Heart left ventricle (tissue), 16 donors: ENCODE measurements around the gene OSBPL9. TPM values are rescaled to one million over a fixed set of nuclear protein-coding genes. Genes with fewer than 3 reads are reported as not detected.

Experiments
- ATAC-seq, 4 donors: fragments of 200-7000 bp; cut with Tn5 transposase; one replicate each; pipeline ENCODE4 v1.9.1; 2020 to 2022; ENCODE audit warnings: moderate library complexity in 4 of 4, mild to moderate bottlenecking in 3 of 4, moderate number of reproducible peaks in 1 of 4
- DNase-seq, 5 donors: peaks; one replicate each; pipeline ENCODE4 v3.0.0-alpha.2; 2020
- H3K27ac ChIP-seq, 12 donors: fragments of 200-600 bp; sonication (generic) in 4 of 12; one replicate each; pipeline versions ENCODE4 v1.5.0 to v1.8.0; 2016 to 2022; ENCODE audit warnings: mild to moderate bottlenecking in 2 of 12
- H3K27me3 ChIP-seq, 9 donors: fragments of 200-600 bp; sonication (generic) in 2 of 9; one replicate each; pipeline versions ENCODE4 v1.5.1 to v1.8.0; 2016 to 2022; ENCODE audit warnings: mild to moderate bottlenecking in 3 of 9
- H3K36me3 ChIP-seq, 9 donors: fragments of 200-600 bp; sonication (generic) in 2 of 9; one replicate each; pipeline versions ENCODE4 v1.5.0 to v1.8.0; 2018 to 2022; ENCODE audit warnings: mild to moderate bottlenecking in 2 of 9
- H3K4me1 ChIP-seq, 12 donors: fragments of 200-600 bp; sonication (generic) in 4 of 12; one replicate each; pipeline versions ENCODE4 v1.5.0 to v1.8.0; 2016 to 2022; ENCODE audit warnings: mild to moderate bottlenecking in 3 of 12
- H3K4me3 ChIP-seq, 12 donors: fragments of 200-600 bp; sonication (generic) in 4 of 12; one replicate each; pipeline versions ENCODE4 v1.5.0 to v1.8.0; 2017 to 2022; ENCODE audit warnings: mild to moderate bottlenecking in 9 of 12, moderate library complexity in 4 of 12
- H3K9me3 ChIP-seq, 12 donors: fragments of 200-600 bp; sonication (generic) in 4 of 12; one replicate each; pipeline versions ENCODE4 v1.5.0 to v1.8.0; 2016 to 2022; ENCODE audit warnings: mild to moderate bottlenecking in 1 of 12
- POLR2A ChIP-seq, 2 donors: fragments of 450-650 bp; IDR thresholded peaks; one replicate each; pipeline ENCODE4 v1.6.1; 2017; ENCODE audit warnings: antibody characterized with exemption in 2 of 2, mild to moderate bottlenecking in 2 of 2, moderate library complexity in 2 of 2
- WGBS, 4 donors: extraction: QIAGEN DNeasy Blood & Tissue Kit in 2 of 4; methylation state at CpG; one replicate each; pipeline versions ENCODE4 v1.1.5 to v1.1.7; 2013 to 2018; 5-methylcytosine and 5-hydroxymethylcytosine counted together
- intact Hi-C, 10 donors: fragments of 100-400 bp; cut with DNase I; formaldehyde crosslinking; loops; one replicate each; pipeline versions ENCODE4 v1.11.1 to v1.14.2; 2022
- polyA plus RNA-seq, 2 donors: library from polyadenylated mRNA; stranded (reverse); fragments of 200-250 nt; gene quantifications; one replicate each; pipeline ENCODE4 v1.2.3, GENCODE V29; 2013
- total RNA-seq, 9 donors: library from RNA; depleted of rRNA in 2 of 9; stranded (reverse); fragments of >200 nt in 2 of 9; fragmentation: NEBNext Ultra II Directional in 3 of 9; extraction: Animal tissue kit (Norgen Biotek cat#: 25700) in 3 of 9; gene quantifications; one replicate each; pipeline versions ENCODE4 v1.1.0 to v1.2.4, GENCODE V29; 2016 to 2023
- TF ChIP-seq, protein P1 (sequence below), 12 donors: fragments of 200-600 bp; sonication (generic) in 4 of 12; IDR thresholded peaks; one replicate each; pipeline versions ENCODE4 v1.5.0 to v1.8.0; 2018 to 2022; ENCODE audit warnings: antibody characterized with exemption in 12 of 12, mild to moderate bottlenecking in 5 of 12
- donor health status: ischemic (EF 13 %, LVEDD 7.1; RV severe dilation, severe dysfunction).
- donor health status: healthy with polysubstance abuse.
- donor health status: DM: no; HTN: yes; CAD: no.
- donor health status: DM: no; HTN: no; CAD: no.
- donor health status: ischemic (EF 25% LVEDD 6.9; RV normal size, moderate dysfunction).
- donor health status: ischemic (EF 25% LVEDD 5.7; RV mildly dilated, moderate dysfunction).
- donor health status: healthy.
- donor health status: DM: yes; HTN: yes; CAD: no.
- donor health status: ischemic (EF 35%, LVEDD 5.7; RV mildly dilated, moderate dysfunction).
- donor health status: nonischemic (EF 11% LVEDD 7.7; RV severe dilation, severe dysfunction).
- donor health status: DM: yes; HTN: yes; CAD: no.
- donor health status: PGD.
- donor health status: ischemic (EF 29% LVEDD 5.4; RV normal size, mild dysfunction).
- donor health status: nonischemic (EF 23%, LVEDD 6.1; RV moderate dilation, normal function).

The OSBPL9 gene
- total and polyA plus RNA-seq, 11 donors: 44.5 to 69.5 (median 52.5) TPM

DNA sequence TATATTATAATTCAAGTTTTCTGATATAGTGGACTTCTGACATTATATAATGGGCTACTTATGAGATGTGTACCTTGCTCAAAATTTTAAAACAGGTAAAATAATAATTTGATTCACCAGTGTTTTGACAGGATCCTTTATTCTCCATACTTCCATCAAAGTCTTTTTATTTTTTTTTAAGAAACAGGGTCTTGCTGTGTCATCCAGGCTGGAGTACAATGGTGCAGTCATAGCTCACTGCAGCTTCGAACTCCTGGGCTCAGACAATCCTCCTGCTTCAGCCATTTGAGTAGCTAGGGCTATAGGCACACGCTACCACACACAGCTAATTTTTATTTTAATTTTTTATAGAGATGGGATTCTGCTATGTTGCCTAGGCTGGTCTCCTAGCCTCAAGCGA, 132.3 kb downstream of the OSBPL9 start:
- Histone ChIP-seq H3K4me1 (peaks cover 0 to 30% (median 9%) of the 10 kb centered on the region in 12 donors), H3K4me3 (no peak overlapping the region), H3K27ac (no peak overlapping the region), H3K27me3 (no peaks in the 10 kb centered on the region), H3K9me3 (peaks cover 0 to 7% (median 0%) of the 10 kb centered on the region in 12 donors), H3K36me3 (peaks cover 0 to 63% (median 28%) of the 10 kb centered on the region in 9 donors)
- DNase-seq (no peak), ATAC-seq (no peak)
- 96 to 99% (median 97%) methylated on average over 3 of the region's 3 CpGs for WGBS, 4 donors
- intact Hi-C loops: no loop called here
- TF ChIP-seq POLR2A (IDR thresholded peaks at IDR 0.05): no peak
- TF ChIP-seq, protein P1, sequence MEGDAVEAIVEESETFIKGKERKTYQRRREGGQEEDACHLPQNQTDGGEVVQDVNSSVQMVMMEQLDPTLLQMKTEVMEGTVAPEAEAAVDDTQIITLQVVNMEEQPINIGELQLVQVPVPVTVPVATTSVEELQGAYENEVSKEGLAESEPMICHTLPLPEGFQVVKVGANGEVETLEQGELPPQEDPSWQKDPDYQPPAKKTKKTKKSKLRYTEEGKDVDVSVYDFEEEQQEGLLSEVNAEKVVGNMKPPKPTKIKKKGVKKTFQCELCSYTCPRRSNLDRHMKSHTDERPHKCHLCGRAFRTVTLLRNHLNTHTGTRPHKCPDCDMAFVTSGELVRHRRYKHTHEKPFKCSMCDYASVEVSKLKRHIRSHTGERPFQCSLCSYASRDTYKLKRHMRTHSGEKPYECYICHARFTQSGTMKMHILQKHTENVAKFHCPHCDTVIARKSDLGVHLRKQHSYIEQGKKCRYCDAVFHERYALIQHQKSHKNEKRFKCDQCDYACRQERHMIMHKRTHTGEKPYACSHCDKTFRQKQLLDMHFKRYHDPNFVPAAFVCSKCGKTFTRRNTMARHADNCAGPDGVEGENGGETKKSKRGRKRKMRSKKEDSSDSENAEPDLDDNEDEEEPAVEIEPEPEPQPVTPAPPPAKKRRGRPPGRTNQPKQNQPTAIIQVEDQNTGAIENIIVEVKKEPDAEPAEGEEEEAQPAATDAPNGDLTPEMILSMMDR (IDR thresholded peaks at IDR 0.05): no peak

DNA sequence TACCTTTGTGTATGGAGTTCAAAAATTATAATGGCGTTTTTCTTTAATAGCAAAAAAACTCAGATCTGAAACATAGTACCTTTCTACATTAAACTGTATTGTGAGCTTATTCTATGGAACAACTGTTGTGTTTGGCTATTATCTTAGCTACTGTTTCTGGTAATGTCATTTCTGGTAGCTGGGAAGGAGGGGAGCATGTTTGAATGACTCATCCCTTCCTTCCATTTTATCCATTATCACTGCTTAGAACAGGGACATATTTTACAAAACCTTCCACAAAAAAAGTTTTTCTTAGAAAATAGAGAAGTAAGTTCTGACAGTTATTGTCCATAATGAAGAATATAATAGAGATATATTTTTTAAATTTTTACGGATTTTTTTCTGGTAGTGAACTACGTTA, 133.3 kb downstream of the OSBPL9 start:
- H3K27ac ChIP-seq: peak overlapping the region in 1 of 12 donors; percentile 17
- peaks cover 0 to 69% (median 31%) of the 10 kb centered on the region in 9 donors for H3K36me3 ChIP-seq

DNA sequence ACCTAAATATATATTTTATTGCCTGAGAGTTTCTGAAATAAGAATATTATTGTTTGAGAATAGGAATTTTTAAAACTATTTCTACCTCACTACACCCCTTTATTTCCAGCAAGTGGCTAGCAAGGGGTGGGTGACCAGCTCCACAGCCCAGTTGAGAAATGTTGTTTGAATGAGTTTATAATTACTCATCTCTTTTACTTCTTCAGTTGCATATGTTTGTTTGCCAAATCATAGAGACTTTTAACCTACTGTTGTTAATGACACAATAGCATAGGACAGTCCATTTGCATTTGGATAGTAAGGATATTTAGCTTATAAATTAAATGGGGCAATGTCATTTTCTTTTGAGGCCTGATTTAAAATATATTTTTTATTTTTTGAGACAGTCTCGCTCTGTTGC, 133.8 kb downstream of the OSBPL9 start:
- WGBS, 4 donors: 82 to 97% (median 90%) methylated on average over 1 of the region's 1 CpG
- H3K27ac ChIP-seq: peak overlapping the region in 1 of 12 donors; percentile 17
- H3K4me1 ChIP-seq: peaks cover 0 to 21% (median 1%) of the 10 kb centered on the region in 12 donors
- H3K27me3 ChIP-seq: no peaks in the 10 kb centered on the region
- H3K9me3 ChIP-seq: peaks cover 0 to 7% (median 0%) of the 10 kb centered on the region in 12 donors
- H3K4me3 ChIP-seq: no peak overlapping the region
- no peak for DNase-seq
- H3K36me3 ChIP-seq: peaks cover 0 to 74% (median 33%) of the 10 kb centered on the region in 9 donors
- intact Hi-C loops: no loop called here
- no peak for ATAC-seq
- no peak for TF ChIP-seq POLR2A (IDR thresholded peaks at IDR 0.05)
- TF ChIP-seq, protein P1 (IDR thresholded peaks at IDR 0.05): no peak

More for the DNA sequence above, 133.3 kb downstream of the OSBPL9 start:
- H3K9me3 ChIP-seq: peaks cover 0 to 7% (median 0%) of the 10 kb centered on the region in 12 donors
- ATAC-seq (peak in 3 of 4 donors; percentile 50 to 52 (median 52)), DNase-seq (no peak)
- H3K4me3 ChIP-seq: no peak overlapping the region
- TF ChIP-seq POLR2A (IDR thresholded peaks at IDR 0.05): no peak
- TF ChIP-seq, protein P1 (IDR thresholded peaks at IDR 0.05): no peak
- H3K4me1 ChIP-seq: peaks cover 0 to 21% (median 3%) of the 10 kb centered on the region in 12 donors
- 86 to 90% (median 88%) methylated on average over 3 of the region's 3 CpGs for WGBS, 4 donors
- no peaks in the 10 kb centered on the region for H3K27me3 ChIP-seq
- intact Hi-C loops: no loop called here

DNA sequence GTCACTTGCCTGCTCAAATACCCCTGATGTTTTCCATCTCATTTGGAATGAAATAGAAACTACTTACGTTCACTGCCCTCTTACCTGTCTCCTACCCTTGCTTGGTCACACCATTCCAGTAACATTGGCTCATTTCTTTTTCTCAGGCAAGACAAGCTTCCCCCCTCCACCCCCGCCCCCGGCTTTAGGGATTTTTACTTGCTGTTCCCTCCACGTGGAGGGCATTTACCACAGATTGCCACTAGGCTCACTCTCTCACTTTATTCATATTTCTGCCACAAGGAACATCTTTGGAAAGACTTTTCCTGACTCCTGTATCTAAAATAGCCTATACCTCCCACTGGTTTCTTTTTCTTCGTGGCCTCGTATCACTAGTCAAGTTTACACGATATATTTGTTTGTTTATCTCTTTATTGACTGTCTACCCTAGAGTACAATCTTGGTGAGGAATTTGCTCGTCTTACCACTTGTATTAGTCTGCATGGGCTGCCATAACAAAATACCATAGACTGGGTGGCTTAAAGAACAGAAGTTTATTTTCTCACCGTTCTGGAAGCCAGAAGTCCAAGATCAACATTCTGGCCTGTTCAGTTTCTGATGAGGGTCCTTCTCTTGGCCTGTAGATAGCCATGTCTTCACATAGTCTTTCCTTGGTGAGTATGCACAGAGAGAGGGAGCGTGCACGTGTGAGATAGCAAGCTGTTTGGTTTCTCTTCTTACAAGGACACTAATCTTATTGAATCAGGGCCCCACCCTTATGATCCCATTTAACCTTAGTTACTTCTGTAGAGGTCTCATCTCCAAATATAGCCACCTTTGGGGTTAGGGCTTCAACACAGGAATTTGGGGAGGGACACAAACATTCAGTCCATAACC, 135.4 kb downstream of the OSBPL9 start:
- TF ChIP-seq, protein P1 (IDR thresholded peaks at IDR 0.05): no peak
- no peak for TF ChIP-seq POLR2A (IDR thresholded peaks at IDR 0.05)
- H3K27ac ChIP-seq: no peak overlapping the region
- intact Hi-C loops: no loop called here
- H3K4me3 ChIP-seq: no peak overlapping the region
- peaks cover 0 to 21% (median 1%) of the 10 kb centered on the region in 12 donors for H3K4me1 ChIP-seq
- peaks cover 0 to 75% (median 35%) of the 10 kb centered on the region in 9 donors for H3K36me3 ChIP-seq
- DNase-seq (no peak), ATAC-seq (no peak)
- no peaks in the 10 kb centered on the region for H3K27me3 ChIP-seq
- H3K9me3 ChIP-seq: peaks cover 0 to 7% (median 0%) of the 10 kb centered on the region in 12 donors
- 91 to 96% (median 95%) methylated on average over 11 of the region's 11 CpGs for WGBS, 4 donors
